AG10803 (cell line): ENCODE results near the gene SDCBP2.
A peak's percentile ranks its signal among the peaks of the same experiment; 100 is the strongest.

Source experiments
- DNase-seq: peaks from one replicate; pipeline ENCODE4 v3.0.0; 2010; ENCODE audit warnings: low read depth
- H3K4me3 ChIP-seq: 2 replicates; pipeline ENCODE4 v1.5.1; 2011; ENCODE audit warnings: mild to moderate bottlenecking, low read length, control low read depth
- CTCF ChIP-seq: conservative IDR thresholded peaks from 2 replicates; pipeline ENCODE4 v1.5.1; 2011; ENCODE audit warnings: mild to moderate bottlenecking, low read length, control low read depth, inconsistent platforms

SDCBP2 gene

GRCh38 chr20:1328680-1329330 lies at the start of gene SDCBP2:
Gene SDCBP2 (minus strand): TSS chr20:1329139. CDS start chr20:1320416, 8,723 bp downstream.
- H3K4me3 ChIP-seq, result no peak within 1 kb of the TSS
- no peak for TF ChIP-seq CTCF
- no peak for DNase-seq

- TF ChIP-seq CTCF, result no peak
- DNase-seq, result no peak
- H3K4me3 ChIP-seq, result no peak overlapping the region
Measured at GRCh38 chr20:1378735-1379125, 49.8 kb upstream of the SDCBP2 start.

GRCh38 chr20:1377984-1378734 lies 49.2 kb upstream of the SDCBP2 start:
- TF ChIP-seq CTCF, result no peak
- DNase-seq, result peak; percentile 49
- H3K4me3 ChIP-seq, result no peak overlapping the region

- no peak for TF ChIP-seq CTCF
- no peak for DNase-seq
- H3K4me3 ChIP-seq, result no peak overlapping the region
Measured at GRCh38 chr20:1377341-1377871, 48.5 kb upstream of the SDCBP2 start.

GRCh38 chr20:1376408-1377270 lies 47.7 kb upstream of the SDCBP2 start:
- no peak for DNase-seq
- TF ChIP-seq CTCF, result no peak
- no peak overlapping the region for H3K4me3 ChIP-seq

GRCh38 chr20:1376007-1376406 lies 47.1 kb upstream of the SDCBP2 start:
- TF ChIP-seq CTCF, result no peak
- DNase-seq, result no peak
- no peak overlapping the region for H3K4me3 ChIP-seq
